OCI-LY3 (cell line): Measurements from ENCODE around the gene RNF115.
"Not testable (repeated sequence)": the region's sequence is repeated elsewhere in the genome, so short reads cannot be mapped to it uniquely, and the experiment has no call there.

Experiments used
- H2AFZ ChIP-seq: fragments of 200-600, 300-600 bp; shearing (Covaris generic); 2 replicates; pipeline ENCODE4 v1.6.0; 2014; ENCODE audit warnings: antibody characterized with exemption, low read depth, low read length
- H3K27ac ChIP-seq: fragments of 200-600, 300-600 bp; sonication (generic); 2 replicates; pipeline ENCODE4 v1.5.1; 2014; ENCODE audit warnings: mild to moderate bottlenecking, low read length, moderate library complexity, mixed read lengths
- H3K27me3 ChIP-seq: fragments of 200-600, 300-600 bp; sonication (generic); 2 replicates; pipeline ENCODE4 v1.6.1; 2014; ENCODE audit warnings: low read depth, low read length, mixed read lengths
- H3K36me3 ChIP-seq: fragments of 200-600, 300-600 bp; sonication (generic); replicated peaks from 2 replicates; pipeline ENCODE3; 2014; ENCODE audit warnings: low read depth, low read length, mixed read lengths
- H3K4me1 ChIP-seq: fragments of 300-600, 200-600 bp; sonication (generic); 2 replicates; pipeline ENCODE4 v1.6.1; 2014; ENCODE audit warnings: low read length, mixed read lengths
- H3K4me2 ChIP-seq: fragments of 200-600, 300-600 bp; sonication (generic); 2 replicates; pipeline ENCODE4 v1.6.1; 2014; ENCODE audit warnings: low read length, mixed read lengths
- H3K4me3 ChIP-seq: fragments of 300-600, 200-600 bp; sonication (generic); 2 replicates; pipeline ENCODE4 v1.5.1; 2014; ENCODE audit warnings: antibody characterized with exemption, mild to moderate bottlenecking, low read length, moderate library complexity
- H3K79me2 ChIP-seq: fragments of 300-600, 200-600 bp; shearing (Covaris generic); 2 replicates; pipeline ENCODE4 v1.6.1; 2014; ENCODE audit warnings: mild to moderate bottlenecking, low read length, mixed read lengths
- H3K9ac ChIP-seq: fragments of 300-600, 200-600 bp; shearing (Covaris generic); 2 replicates; pipeline ENCODE4 v1.6.0; 2014; ENCODE audit warnings: mild to moderate bottlenecking, low read length, moderate library complexity
- H3K9me3 ChIP-seq: fragments of 200-600, 300-600 bp; shearing (Covaris generic); 2 replicates; pipeline ENCODE4 v1.6.1; 2014; ENCODE audit warnings: low read length, mixed read lengths; ENCODE audit not compliant: insufficient read depth
- H4K20me1 ChIP-seq: fragments of 200-600, 300-600 bp; sonication (generic); 2 replicates; pipeline ENCODE4 v1.6.1; 2016; ENCODE audit warnings: low read length, mixed read lengths; ENCODE audit not compliant: insufficient read depth
- CTCF ChIP-seq: fragments of 200-600, 300-600 bp; sonication (generic); IDR thresholded peaks from 2 replicates; pipeline ENCODE4 v1.5.1; 2014; ENCODE audit warnings: antibody characterized with exemption, low read length, low read depth
- EZH2phosphoT487 ChIP-seq: fragments of 200-600 bp; shearing (Covaris generic); IDR thresholded peaks from 2 replicates; pipeline ENCODE4 v1.6.1; 2018; ENCODE audit warnings: antibody characterized with exemption, mixed run types, low read depth

The RNF115 gene

GRCh38 chr1:145729196-145729595, 94.7 kb downstream of the RNF115 start:
- Histone ChIP-seq H3K9ac (no peak overlapping the region), H3K4me2 (no peak overlapping the region), H2AFZ (no peak overlapping the region), H3K4me1 (no peaks in the 10 kb centered on the region), H3K27ac (no peak overlapping the region), H3K27me3 (no peaks in the 10 kb centered on the region), H3K9me3 (no peaks in the 10 kb centered on the region), H3K79me2 (no peaks in the 10 kb centered on the region), H4K20me1 (no peaks in the 10 kb centered on the region), H3K4me3 (no peak overlapping the region), H3K36me3 (peaks cover 2% of the 10 kb centered on the region)
- TF ChIP-seq CTCF (no peak), EZH2phosphoT487 (no peak)

- not testable (repeated sequence) for H3K4me3 ChIP-seq
Measured at GRCh38 chr1:145726193-145726592, 97.7 kb downstream of the RNF115 start.

GRCh38 chr1:145720878-145721671, 102.8 kb downstream of the RNF115 start:
- TF ChIP-seq EZH2phosphoT487 (no peak), CTCF (peak; percentile 96)
- peaks cover 5% of the 10 kb centered on the region for H3K4me1 ChIP-seq
- no peaks in the 10 kb centered on the region for H3K9me3 ChIP-seq
- H2AFZ ChIP-seq: peak overlapping the region; percentile 20; the same call in 1 of the 2 replicates
- no peak overlapping the region for H3K27ac ChIP-seq
- H3K79me2 ChIP-seq: no peaks in the 10 kb centered on the region
- peak overlapping the region; percentile 60 for H3K4me2 ChIP-seq
- H3K9ac ChIP-seq: no peak overlapping the region
- no peaks in the 10 kb centered on the region for H4K20me1 ChIP-seq
- no peaks in the 10 kb centered on the region for H3K36me3 ChIP-seq
- H3K27me3 ChIP-seq: peaks cover 9% of the 10 kb centered on the region
- H3K4me3 ChIP-seq: peak overlapping the region; percentile 59

More at GRCh38 chr1:145726193-145726592, 97.7 kb downstream of the RNF115 start:
- not testable (repeated sequence) for H4K20me1 ChIP-seq, H3K9ac ChIP-seq, H3K9me3 ChIP-seq, H3K27ac ChIP-seq, H3K27me3 ChIP-seq, H2AFZ ChIP-seq, H3K4me2 ChIP-seq, H3K4me1 ChIP-seq, H3K79me2 ChIP-seq, H3K36me3 ChIP-seq

- no peak overlapping the region for H2AFZ ChIP-seq
- no peak overlapping the region for H3K27ac ChIP-seq
- no peaks in the 10 kb centered on the region for H3K36me3 ChIP-seq
- H3K9me3 ChIP-seq: no peaks in the 10 kb centered on the region
- H3K9ac ChIP-seq: no peak overlapping the region
- no peak overlapping the region for H3K4me3 ChIP-seq
- peaks cover 5% of the 10 kb centered on the region for H3K4me1 ChIP-seq
- H4K20me1 ChIP-seq: no peaks in the 10 kb centered on the region
- H3K27me3 ChIP-seq: peaks cover 9% of the 10 kb centered on the region
- H3K4me2 ChIP-seq: 0 out of 2 replicates have a peak overlapping the region, but pooled peaks have one; percentile 60
- TF ChIP-seq EZH2phosphoT487 (no peak), CTCF (no peak)
- no peaks in the 10 kb centered on the region for H3K79me2 ChIP-seq
Measured at GRCh38 chr1:145720556-145720877, 103.4 kb downstream of the RNF115 start.
